Transverse colon (tissue), 4 donors: ENCODE measurements around the gene ALPK3. TPM values are rescaled to one million over a fixed set of nuclear protein-coding genes. Genes with fewer than 3 reads are reported as not detected.
"Not testable (repeated sequence)": the region's sequence is repeated elsewhere in the genome, so short reads cannot be mapped to it uniquely, and the experiment has no call there.

Experiments used
- DNase-seq: peaks from one replicate; pipeline ENCODE4 v3.0.0-alpha.2; 2019
- H3K27ac ChIP-seq, 4 donors: fragments of 200-600 bp; sonication (generic); 2 replicates each; pipeline ENCODE4 v1.5.1; 2016 to 2018; ENCODE audit warnings: inconsistent platforms in 4 of 4
- H3K27me3 ChIP-seq: fragments of 200-600 bp; sonication (generic); 2 replicates; pipeline ENCODE4 v1.5.1; 2017; ENCODE audit warnings: inconsistent platforms
- H3K36me3 ChIP-seq, 4 donors: fragments of 200-600 bp; sonication (generic); 2 replicates each; pipeline ENCODE4 v1.5.1; 2017 to 2019; ENCODE audit warnings: inconsistent platforms in 4 of 4
- H3K4me1 ChIP-seq, 4 donors: fragments of 200-600 bp; sonication (generic); 2 replicates each; pipeline ENCODE4 v1.5.1; 2017 to 2020; ENCODE audit warnings: inconsistent platforms in 4 of 4
- H3K4me3 ChIP-seq, 4 donors: fragments of 200-600 bp; sonication (generic); 1 replicate in 1 of 4; 2 replicates in 3 of 4; pipeline versions ENCODE4 v1.5.1 to v1.6.1; 2017 to 2019; ENCODE audit warnings: inconsistent platforms in 4 of 4
- H3K9me3 ChIP-seq, 2 donors: fragments of 200-600 bp; sonication (generic); 2 replicates each; pipeline ENCODE4 v1.5.1; 2017 to 2019; ENCODE audit warnings: inconsistent platforms in 2 of 2
- EP300 ChIP-seq: sonication (generic); formaldehyde crosslinking; IDR thresholded peaks from one replicate; pipeline ENCODE4 v1.6.1; 2017; ENCODE audit warnings: antibody characterized with exemption, low read depth
- POLR2A ChIP-seq: fragments of 450-650 bp; IDR thresholded peaks from one replicate; pipeline ENCODE4 v1.6.1; 2016; ENCODE audit warnings: antibody characterized with exemption, mild to moderate bottlenecking, moderate library complexity
- POLR2AphosphoS5 ChIP-seq, 3 donors: sonication (generic); formaldehyde crosslinking; IDR thresholded peaks; one replicate each; pipeline ENCODE4 v1.6.1; 2016; ENCODE audit warnings: antibody characterized with exemption in 3 of 3
- WGBS, 2 donors: methylation state at CpG; one replicate each; pipeline ENCODE4 v1.1.5; 2018; ENCODE audit warnings: low coverage in 1 of 2; 5-methylcytosine and 5-hydroxymethylcytosine counted together
- in situ Hi-C, 4 donors: fragments of 200-750 bp; cut with MboI; loops; one replicate each; pipeline versions ENCODE4 v1.15.0 to v1.15.1; 2017; ENCODE audit warnings: low sequenced_read_pairs in 3 of 4, low pct_ligation_motif_present in 1 of 4, low pct_unique_long_range_greater_than_20kb in 1 of 4
- intact Hi-C: fragments of 100-400 bp; cut with DNase I; formaldehyde crosslinking; loops from one replicate; pipeline ENCODE4 v1.15.1; 2023; ENCODE audit warnings: low total_unique reads
- total RNA-seq, 4 donors: library from RNA; depleted of rRNA; stranded (reverse); fragments of >200 nt; gene quantifications; one replicate each; pipeline ENCODE4 v1.1.0, GENCODE V29; 2016
- TF ChIP-seq, protein P1 (sequence below), 5 experiments: fragments of 200-600 bp in 3 of 5; fragments of 450-650 bp in 2 of 5; sonication (generic) in 3 of 5; IDR thresholded peaks; 1 replicate in 2 of 5; 2 replicates in 3 of 5; pipeline ENCODE4 v1.5.1; 2016 to 2017; ENCODE audit warnings: antibody characterized with exemption in 5 of 5, inconsistent platforms in 3 of 5, mild to moderate bottlenecking in 2 of 5, moderate library complexity in 1 of 5

Gene ALPK3
- total RNA-seq, 4 donors from 2014 or later = 1.1 to 4.6 (median 2.8) TPM

DNA sequence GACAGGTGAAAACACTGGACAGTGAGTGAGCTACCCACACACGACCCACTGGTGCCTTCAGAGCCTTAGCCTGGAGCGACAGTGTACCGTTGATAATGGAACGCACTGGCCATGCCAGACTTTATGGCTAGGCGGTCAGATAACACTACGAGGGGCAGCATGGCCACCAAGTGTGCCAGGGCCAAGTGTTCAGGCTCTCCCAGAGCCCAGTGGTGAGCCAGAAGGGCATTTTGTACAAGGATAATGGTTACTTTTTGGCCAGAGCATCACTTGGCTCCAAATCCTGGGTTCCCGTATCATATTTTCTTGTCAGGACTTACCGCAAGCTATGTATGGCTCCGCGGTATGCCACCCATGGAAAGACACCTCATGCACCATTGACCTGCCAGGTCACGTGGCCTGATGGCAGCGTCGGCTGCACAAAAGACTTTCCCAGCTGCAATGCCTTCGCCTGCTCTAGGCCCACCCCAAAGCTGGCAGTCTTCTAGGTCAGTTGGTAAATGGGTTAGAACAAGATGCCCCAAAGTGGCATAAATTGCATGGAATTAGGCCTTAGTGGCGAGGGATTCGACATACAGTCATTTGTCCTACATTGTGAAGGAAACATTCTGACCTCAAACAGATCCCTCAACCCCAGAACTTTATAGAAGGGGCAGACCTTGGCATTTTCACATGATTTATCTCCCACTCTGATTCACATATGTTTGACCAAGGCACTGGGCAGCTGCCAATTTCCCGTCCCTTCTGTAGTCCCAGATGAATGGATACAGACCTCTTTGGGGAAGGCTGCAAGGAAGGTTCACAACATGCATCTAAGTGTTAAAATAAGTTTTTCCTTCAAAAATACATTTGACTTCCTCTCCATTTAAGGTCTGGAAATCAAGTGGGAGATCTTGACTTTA lies 55.1 kb downstream of the ALPK3 start:
- Histone ChIP-seq H3K4me1 (no peaks in the 10 kb centered on the region), H3K27me3 (no peaks in the 10 kb centered on the region), H3K4me3 (no peak overlapping the region), H3K27ac (no peak overlapping the region), H3K36me3 (no peaks in the 10 kb centered on the region), H3K9me3 (no peaks in the 10 kb centered on the region)
- intact Hi-C loops = no loop called here
- in situ Hi-C loops = loop anchor here in 1 of 4 donors (10.0 kb wide), 1 partner anchor 277 kb away; no protein-coding TSS in a partner anchor
- WGBS, 2 donors = 60 to 84% methylated on average over 1 to 16 of the region's 17 CpGs
- TF ChIP-seq, protein P1, sequence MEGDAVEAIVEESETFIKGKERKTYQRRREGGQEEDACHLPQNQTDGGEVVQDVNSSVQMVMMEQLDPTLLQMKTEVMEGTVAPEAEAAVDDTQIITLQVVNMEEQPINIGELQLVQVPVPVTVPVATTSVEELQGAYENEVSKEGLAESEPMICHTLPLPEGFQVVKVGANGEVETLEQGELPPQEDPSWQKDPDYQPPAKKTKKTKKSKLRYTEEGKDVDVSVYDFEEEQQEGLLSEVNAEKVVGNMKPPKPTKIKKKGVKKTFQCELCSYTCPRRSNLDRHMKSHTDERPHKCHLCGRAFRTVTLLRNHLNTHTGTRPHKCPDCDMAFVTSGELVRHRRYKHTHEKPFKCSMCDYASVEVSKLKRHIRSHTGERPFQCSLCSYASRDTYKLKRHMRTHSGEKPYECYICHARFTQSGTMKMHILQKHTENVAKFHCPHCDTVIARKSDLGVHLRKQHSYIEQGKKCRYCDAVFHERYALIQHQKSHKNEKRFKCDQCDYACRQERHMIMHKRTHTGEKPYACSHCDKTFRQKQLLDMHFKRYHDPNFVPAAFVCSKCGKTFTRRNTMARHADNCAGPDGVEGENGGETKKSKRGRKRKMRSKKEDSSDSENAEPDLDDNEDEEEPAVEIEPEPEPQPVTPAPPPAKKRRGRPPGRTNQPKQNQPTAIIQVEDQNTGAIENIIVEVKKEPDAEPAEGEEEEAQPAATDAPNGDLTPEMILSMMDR (IDR thresholded peaks at IDR 0.05) = no peak
- TF ChIP-seq POLR2AphosphoS5 (IDR thresholded peaks at IDR 0.05) (no peak), POLR2A (no peak), EP300 (no peak)
- no peak for DNase-seq

- 56 to 80% methylated on average over 1 to 7 of the region's 7 CpGs for WGBS, 2 donors
- Histone ChIP-seq H3K27me3 (no peaks in the 10 kb centered on the region), H3K9me3 (no peaks in the 10 kb centered on the region), H3K36me3 (no peaks in the 10 kb centered on the region), H3K27ac (no peak overlapping the region), H3K4me3 (no peak overlapping the region), H3K4me1 (no peaks in the 10 kb centered on the region)
- no peak for DNase-seq
- intact Hi-C loops = no loop called here
- TF ChIP-seq POLR2AphosphoS5 (IDR thresholded peaks at IDR 0.05) = no peak
- TF ChIP-seq, protein P1 (IDR thresholded peaks at IDR 0.05) = no peak
- TF ChIP-seq EP300 = no peak
- in situ Hi-C loops = loop anchor here in 1 of 4 donors (10.0 kb wide), 1 partner anchor 279 kb away; no protein-coding TSS in a partner anchor
These were observed 56.8 kb downstream of the ALPK3 start for GRCh38 chr15:84873997-84874396.

DNA sequence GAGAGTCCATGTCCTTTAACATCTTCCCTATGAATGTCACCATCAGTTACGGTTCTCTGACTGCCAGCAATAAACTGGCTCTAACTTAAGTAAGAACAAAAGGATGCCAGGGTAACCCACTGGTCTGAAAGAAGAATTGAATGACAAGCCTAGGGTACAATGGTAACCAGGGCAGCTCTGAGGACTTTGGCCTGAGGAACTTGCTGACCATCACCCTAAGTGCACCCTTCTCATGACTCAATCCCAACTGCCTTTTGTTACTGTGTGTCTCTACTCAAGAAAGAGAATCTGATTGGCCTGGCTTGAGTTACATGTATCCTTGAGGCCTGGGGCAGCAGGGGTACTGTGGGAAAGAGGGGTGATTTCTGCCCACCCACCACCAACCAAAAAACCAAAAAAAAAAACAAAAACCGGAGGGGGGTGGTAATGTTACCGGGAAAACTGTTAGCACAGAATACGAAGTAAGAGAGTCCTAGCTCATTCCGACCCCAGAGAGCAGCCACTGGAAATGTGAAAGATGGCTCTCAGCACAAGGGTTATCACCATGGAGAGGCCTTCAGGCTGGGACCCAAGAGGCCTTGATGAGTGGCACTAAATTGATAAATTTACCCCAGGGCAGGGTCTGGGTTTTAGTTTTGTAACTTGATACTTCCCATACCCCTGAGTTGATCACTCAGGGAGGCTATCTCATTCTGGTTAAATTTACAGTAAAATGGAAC lies 58.0 kb downstream of the ALPK3 start:
- Histone ChIP-seq H3K4me1 (no peaks in the 10 kb centered on the region), H3K27me3 (no peaks in the 10 kb centered on the region), H3K36me3 (no peaks in the 10 kb centered on the region), H3K4me3 (no peak overlapping the region), H3K9me3 (no peaks in the 10 kb centered on the region), H3K27ac (no peak overlapping the region)
- TF ChIP-seq EP300 (no peak), POLR2AphosphoS5 (IDR thresholded peaks at IDR 0.05) (no peak), POLR2A (no peak)
- TF ChIP-seq, protein P1 (IDR thresholded peaks at IDR 0.05) = no peak
- intact Hi-C loops = no loop called here
- no peak for DNase-seq
- in situ Hi-C loops = loop anchor here in 1 of 4 donors (10.0 kb wide), 1 partner anchor 280 kb away; no protein-coding TSS in a partner anchor
- WGBS, 2 donors = 88 to 89% methylated on average over 4 to 5 of the region's 5 CpGs

DNA sequence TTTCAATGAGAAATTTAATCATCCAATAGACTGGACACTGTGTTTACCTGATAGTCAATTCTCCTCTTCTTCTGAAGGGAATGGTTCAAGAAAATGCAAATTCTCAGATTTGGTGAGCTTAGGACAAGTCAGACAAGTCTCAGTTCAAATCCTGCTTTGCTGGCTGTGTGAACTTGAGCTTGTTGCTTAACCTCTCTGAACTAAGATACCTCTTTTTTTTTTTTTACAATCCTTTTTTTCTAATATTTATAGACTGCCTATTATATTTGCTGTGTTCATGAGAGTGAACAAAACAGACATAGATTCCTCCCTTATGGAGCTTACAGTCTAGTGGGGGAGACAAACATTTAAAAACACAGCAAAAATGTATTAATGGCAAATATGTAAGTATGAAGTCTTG lies 59.1 kb downstream of the ALPK3 start:
- Histone ChIP-seq H3K4me1 (no peaks in the 10 kb centered on the region), H3K4me3 (no peak overlapping the region), H3K36me3 (no peaks in the 10 kb centered on the region), H3K9me3 (no peaks in the 10 kb centered on the region), H3K27ac (no peak overlapping the region), H3K27me3 (no peaks in the 10 kb centered on the region)
- TF ChIP-seq POLR2AphosphoS5 (IDR thresholded peaks at IDR 0.05) (no peak), POLR2A (no peak), EP300 (no peak)
- TF ChIP-seq, protein P1 (IDR thresholded peaks at IDR 0.05) = no peak
- no peak for DNase-seq
- in situ Hi-C loops (loop anchor here in 1 of 4 donors (10.0 kb wide), 1 partner anchor 281 kb away; no protein-coding TSS in a partner anchor), intact Hi-C loops (no loop called here)

GRCh38 chr15:84877701-84878100 lies 60.5 kb downstream of the ALPK3 start:
- intact Hi-C loops, H3K27ac ChIP-seq, H3K4me3 ChIP-seq, H3K36me3 ChIP-seq, DNase-seq, H3K27me3 ChIP-seq, H3K4me1 ChIP-seq, H3K9me3 ChIP-seq: not testable (repeated sequence)
- in situ Hi-C loops = loop anchor here in 1 of 4 donors (10.0 kb wide), 1 partner anchor 283 kb away; no protein-coding TSS in a partner anchor
- 83 to 91% methylated on average over 2 to 3 of the region's 3 CpGs for WGBS, 2 donors
